GM19351 (cell line): Measurements from ENCODE around the gene MDN1.

Experiments
- ATAC-seq: cut with Tn5 transposase; IDR thresholded peaks from one replicate; pipeline ENCODE4 v1.9.1; 2021; ENCODE audit warnings: mild to moderate bottlenecking, moderate library complexity; ENCODE audit not compliant: unreplicated experiment

The MDN1 gene

DNA sequence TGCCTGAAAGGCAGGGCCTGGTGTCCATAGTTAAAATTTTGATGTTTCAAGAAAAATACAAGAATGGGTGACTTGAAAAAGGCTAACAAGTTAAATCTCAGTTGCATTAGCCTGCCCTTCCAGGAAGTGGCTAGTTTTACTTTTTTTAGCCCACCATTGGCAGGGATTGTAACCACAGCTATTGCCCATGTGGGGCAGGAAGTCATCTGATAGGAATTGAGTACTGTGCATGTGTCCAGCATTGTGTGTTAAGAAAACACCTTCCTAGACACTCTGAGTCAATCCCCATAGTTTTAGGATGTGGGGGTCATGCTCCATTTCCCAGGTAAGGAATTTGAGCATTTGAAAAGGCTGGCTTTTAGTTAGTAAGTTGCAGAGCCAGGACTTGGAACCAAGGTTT, 207.9 kb downstream of the MDN1 start:
- no peak for ATAC-seq

- ATAC-seq: peak; percentile 74
These were observed 209.4 kb downstream of the MDN1 start for GRCh38 chr6:89610149-89610642.

DNA sequence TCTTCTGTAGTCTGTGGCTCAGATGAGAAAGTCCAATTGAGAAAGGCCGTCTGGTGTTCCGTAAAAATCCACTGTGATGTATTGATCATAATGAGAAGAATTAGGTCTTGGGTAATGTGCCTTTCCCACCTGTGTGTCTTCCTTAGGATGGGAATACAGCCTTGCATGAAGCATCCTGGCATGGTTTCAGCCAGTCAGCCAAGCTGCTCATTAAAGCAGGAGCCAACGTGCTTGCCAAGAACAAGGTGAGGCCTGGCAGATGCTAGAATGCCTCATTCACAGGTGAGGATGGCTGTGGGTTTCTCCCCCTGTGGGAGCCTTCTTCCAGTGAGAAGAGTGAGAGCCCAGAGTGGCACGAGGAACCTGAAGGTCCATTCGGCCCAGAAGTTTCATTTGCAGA, 213.7 kb downstream of the MDN1 start:
- ATAC-seq: no peak

- no peak for ATAC-seq
These were observed 214.9 kb downstream of the MDN1 start for GRCh38 chr6:89604653-89605052.

- no peak for ATAC-seq
These were observed 217.4 kb downstream of the MDN1 start for GRCh38 chr6:89602166-89602565.

- ATAC-seq: no peak
These were observed 219.9 kb downstream of the MDN1 start for GRCh38 chr6:89599727-89600126.

GRCh38 chr6:89597988-89598387, 221.6 kb downstream of the MDN1 start:
- ATAC-seq: no peak

DNA sequence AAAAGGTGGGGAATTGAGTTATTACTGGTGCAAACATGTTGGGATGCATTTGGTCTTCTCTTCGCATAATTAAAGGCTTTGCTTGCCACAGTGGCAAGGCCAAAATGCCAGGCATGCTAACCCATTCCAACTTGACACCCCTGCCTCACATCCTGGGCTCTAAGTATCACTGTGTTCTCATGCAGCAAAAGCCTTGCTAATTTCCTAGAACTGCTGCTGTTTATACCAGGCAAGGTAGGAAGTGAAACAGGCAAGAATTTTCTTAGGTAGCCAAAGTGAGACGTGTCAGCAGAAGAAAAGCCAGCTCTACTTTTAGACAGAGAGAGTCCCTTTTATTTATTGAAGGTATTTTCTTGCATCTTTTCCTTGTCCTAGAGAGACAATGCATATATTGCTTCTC, 222.2 kb downstream of the MDN1 start:
- ATAC-seq: no peak

GRCh38 chr6:89596484-89596883, 223.1 kb downstream of the MDN1 start:
- no peak for ATAC-seq

DNA sequence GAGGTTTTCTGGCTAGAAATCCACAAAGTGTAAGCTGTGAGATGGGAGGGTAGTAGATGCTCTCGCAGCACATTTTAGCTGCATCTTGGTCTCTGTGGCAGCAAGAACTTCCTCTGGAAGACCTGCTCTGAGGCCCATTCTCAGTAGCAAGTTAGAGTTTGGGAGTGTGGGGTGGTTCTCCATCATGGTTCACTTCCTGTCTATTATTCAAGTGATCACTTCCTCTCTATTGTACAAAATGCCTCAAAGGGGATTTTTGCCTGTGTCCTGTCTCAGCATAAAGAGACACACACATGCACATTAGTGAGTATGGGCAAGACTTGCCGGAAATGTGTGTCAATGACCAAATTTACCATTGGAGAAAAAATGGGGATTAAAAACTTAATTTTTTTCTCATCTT, 223.5 kb downstream of the MDN1 start:
- ATAC-seq: peak; percentile 90
